ENCODE data around the gene AP1B1.
A peak's percentile ranks its signal among the peaks of the same experiment; 100 is the strongest.

AP1B1 gene

DNA sequence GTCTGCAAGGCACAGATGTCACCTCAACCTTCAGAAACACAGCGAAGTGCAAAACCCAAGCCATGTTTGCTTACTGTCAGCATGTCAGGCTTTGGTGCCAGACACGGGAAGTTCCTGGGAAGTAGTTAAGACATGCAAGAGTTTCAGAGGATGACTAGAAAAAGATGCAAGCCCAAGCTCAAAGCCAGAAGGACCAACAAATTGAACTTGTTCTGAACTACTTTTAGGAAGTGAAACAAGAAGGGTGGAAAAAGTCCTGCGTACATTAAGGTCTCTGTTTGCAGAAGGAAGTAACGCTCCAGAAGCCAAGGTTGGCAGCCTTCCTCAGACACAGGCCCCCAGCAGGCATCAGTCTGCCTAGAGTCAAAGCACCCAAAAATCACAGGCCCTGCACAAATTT, 2.6 kb downstream of the AP1B1 start:
- TF ChIP-seq EZH2phosphoT487 (IDR thresholded peaks at IDR 0.05; ENCODE audit: low read depth) (no peak), CTCF (IDR thresholded peaks at IDR 0.05; ENCODE audit: low read depth, low read length) (no peak)
- Histone ChIP-seq H3K9me3 (ENCODE audit: insufficient read depth, low read length) (no peaks in the 10 kb centered on the region), H3K36me3 (replicated peaks; ENCODE audit: low read depth, low read length) (peaks cover 26% of the 10 kb centered on the region), H3K9ac (ENCODE audit: low read length) (peak overlapping the region; percentile 62), H3K27me3 (ENCODE audit: low read depth, low read length) (no peaks in the 10 kb centered on the region), H3K4me3 (ENCODE audit: low read length) (peak overlapping the region; percentile 87), H3K4me1 (ENCODE audit: low read length) (peaks cover 41% of the 10 kb centered on the region), H3K4me2 (ENCODE audit: low read length) (peak overlapping the region; percentile 70), H4K20me1 (ENCODE audit: insufficient read depth, low read length) (peaks cover 46% of the 10 kb centered on the region), H3K27ac (ENCODE audit: low read length) (peak overlapping the region; percentile 93), H3K79me2 (ENCODE audit: low read length) (peaks cover 73% of the 10 kb centered on the region), H2AFZ (ENCODE audit: low read depth, low read length) (no peak overlapping the region)

DNA sequence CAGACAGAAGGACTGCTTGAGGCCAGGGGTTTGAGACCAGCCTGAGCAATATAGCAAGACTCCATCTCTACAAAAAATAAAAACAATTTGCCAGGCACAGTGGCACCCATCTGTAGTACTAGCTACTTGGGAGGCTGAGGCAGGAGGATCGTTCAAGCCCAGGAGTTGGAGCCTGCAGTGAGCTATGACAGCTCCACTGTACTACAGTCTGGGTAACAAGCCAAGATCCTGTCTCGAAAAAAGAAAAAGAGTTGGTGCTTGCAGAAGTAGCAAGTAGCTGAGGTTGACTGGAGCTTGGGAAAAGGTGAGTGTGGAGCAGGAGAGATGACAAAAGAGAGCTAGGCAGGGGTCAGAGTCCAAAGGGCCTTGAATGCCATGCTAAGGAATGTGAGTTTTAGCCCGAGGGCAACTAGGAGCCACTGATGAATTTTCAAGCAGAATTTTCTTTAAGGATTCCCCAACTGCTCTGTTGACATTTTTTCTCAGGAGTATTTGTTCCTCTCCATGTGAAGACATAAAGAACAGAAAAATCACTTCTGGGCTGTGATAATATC, 3.1 kb downstream of the AP1B1 start:
- H3K27ac ChIP-seq (ENCODE audit: low read length), result peak overlapping the region; percentile 93
- H3K36me3 ChIP-seq (replicated peaks; ENCODE audit: low read depth, low read length), result peaks cover 26% of the 10 kb centered on the region
- H4K20me1 ChIP-seq (ENCODE audit: insufficient read depth, low read length), result peaks cover 52% of the 10 kb centered on the region
- peaks cover 41% of the 10 kb centered on the region for H3K4me1 ChIP-seq (ENCODE audit: low read length)
- TF ChIP-seq CTCF (IDR thresholded peaks at IDR 0.05; ENCODE audit: low read depth, low read length), result no peak
- TF ChIP-seq EZH2phosphoT487 (IDR thresholded peaks at IDR 0.05; ENCODE audit: low read depth), result no peak
- H2AFZ ChIP-seq (ENCODE audit: low read depth, low read length), result no peak overlapping the region
- peak overlapping the region; percentile 70 for H3K4me2 ChIP-seq (ENCODE audit: low read length)
- peak overlapping the region; percentile 50 for H3K4me3 ChIP-seq (ENCODE audit: low read length)
- H3K9me3 ChIP-seq (ENCODE audit: insufficient read depth, low read length), result no peaks in the 10 kb centered on the region
- H3K79me2 ChIP-seq (ENCODE audit: low read length), result peaks cover 78% of the 10 kb centered on the region
- no peaks in the 10 kb centered on the region for H3K27me3 ChIP-seq (ENCODE audit: low read depth, low read length)
- peak overlapping the region; percentile 28 for H3K9ac ChIP-seq (ENCODE audit: low read length)

- TF ChIP-seq EZH2phosphoT487 (IDR thresholded peaks at IDR 0.05; ENCODE audit: low read depth) (no peak), CTCF (IDR thresholded peaks at IDR 0.05; ENCODE audit: low read depth, low read length) (no peak)
- H3K4me1 ChIP-seq (ENCODE audit: low read length), result peaks cover 36% of the 10 kb centered on the region
- no peak overlapping the region for H3K4me3 ChIP-seq (ENCODE audit: low read length)
- no peak overlapping the region for H3K4me2 ChIP-seq (ENCODE audit: low read length)
- no peak overlapping the region for H2AFZ ChIP-seq (ENCODE audit: low read depth, low read length)
- no peak overlapping the region for H3K9ac ChIP-seq (ENCODE audit: low read length)
- H3K27ac ChIP-seq (ENCODE audit: low read length), result no peak overlapping the region
- H4K20me1 ChIP-seq (ENCODE audit: insufficient read depth, low read length), result peaks cover 64% of the 10 kb centered on the region
- peaks cover 93% of the 10 kb centered on the region for H3K79me2 ChIP-seq (ENCODE audit: low read length)
- no peaks in the 10 kb centered on the region for H3K27me3 ChIP-seq (ENCODE audit: low read depth, low read length)
- no peaks in the 10 kb centered on the region for H3K9me3 ChIP-seq (ENCODE audit: insufficient read depth, low read length)
- H3K36me3 ChIP-seq (replicated peaks; ENCODE audit: low read depth, low read length), result peaks cover 29% of the 10 kb centered on the region
Observed at GRCh38 chr22:29383740-29384139, 4.6 kb downstream of the AP1B1 start.

DNA sequence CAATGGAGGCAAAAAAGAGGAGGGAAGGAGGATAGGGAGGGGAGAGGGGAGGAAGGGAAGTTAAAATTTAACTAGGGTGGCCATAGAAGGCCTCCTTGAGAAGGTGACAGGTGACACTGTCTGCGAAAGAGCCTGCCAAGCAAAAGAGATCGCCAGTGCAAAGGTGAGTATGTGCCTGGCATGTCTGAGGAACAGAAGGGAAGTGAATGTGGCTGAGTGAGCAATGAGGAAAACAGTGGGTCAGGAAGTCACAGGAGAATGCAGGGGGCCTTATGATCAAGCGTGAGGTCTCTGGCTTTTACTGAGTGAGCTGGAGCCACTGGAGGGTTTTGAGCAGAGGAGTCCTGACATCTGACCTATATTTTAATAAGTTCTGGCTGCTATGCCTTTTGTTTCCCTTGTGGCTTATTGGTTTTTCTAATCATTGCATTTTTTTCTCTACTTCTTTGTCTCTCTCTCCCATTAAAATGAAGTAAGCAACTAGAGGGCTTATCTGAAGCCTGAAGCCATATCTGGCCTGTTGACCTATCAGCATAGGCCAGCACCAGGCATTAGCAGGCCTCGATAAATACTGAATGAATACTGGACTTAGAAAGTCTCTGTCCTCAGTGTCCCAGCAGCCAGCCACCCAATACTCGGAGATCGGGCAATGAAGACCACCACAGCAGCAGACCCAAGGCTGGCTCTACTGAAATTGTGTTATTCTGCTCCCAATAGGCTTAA, 5.6 kb downstream of the AP1B1 start:
- Histone ChIP-seq H3K9ac (ENCODE audit: low read length) (no peak overlapping the region), H3K79me2 (ENCODE audit: low read length) (peaks cover 93% of the 10 kb centered on the region)
- TF ChIP-seq EZH2phosphoT487 (IDR thresholded peaks at IDR 0.05; ENCODE audit: low read depth), result no peak
- no peak for TF ChIP-seq CTCF (IDR thresholded peaks at IDR 0.05; ENCODE audit: low read depth, low read length)

More for the DNA sequence above, 5.6 kb downstream of the AP1B1 start:
- H3K27ac ChIP-seq (ENCODE audit: low read length), result no peak overlapping the region
- no peak overlapping the region for H2AFZ ChIP-seq (ENCODE audit: low read depth, low read length)
- no peak overlapping the region for H3K4me3 ChIP-seq (ENCODE audit: low read length)
- H3K27me3 ChIP-seq (ENCODE audit: low read depth, low read length), result no peaks in the 10 kb centered on the region
- H3K4me1 ChIP-seq (ENCODE audit: low read length), result peaks cover 36% of the 10 kb centered on the region
- H3K4me2 ChIP-seq (ENCODE audit: low read length), result no peak overlapping the region
- no peaks in the 10 kb centered on the region for H3K9me3 ChIP-seq (ENCODE audit: insufficient read depth, low read length)
- H4K20me1 ChIP-seq (ENCODE audit: insufficient read depth, low read length), result peaks cover 69% of the 10 kb centered on the region
- H3K36me3 ChIP-seq (replicated peaks; ENCODE audit: low read depth, low read length), result peaks cover 29% of the 10 kb centered on the region

All from OCI-LY3 (cell line).